ENCODE measurements around the gene DENND1C. TPM values are rescaled to one million over a fixed set of nuclear protein-coding genes. Genes with fewer than 3 reads are reported as not detected.
A peak's percentile ranks its signal among the peaks of the same experiment; 100 is the strongest.

Gene DENND1C
- polyA plus RNA-seq, 3 donors: 11.2 to 60.2 (median 20.5) TPM

DNA sequence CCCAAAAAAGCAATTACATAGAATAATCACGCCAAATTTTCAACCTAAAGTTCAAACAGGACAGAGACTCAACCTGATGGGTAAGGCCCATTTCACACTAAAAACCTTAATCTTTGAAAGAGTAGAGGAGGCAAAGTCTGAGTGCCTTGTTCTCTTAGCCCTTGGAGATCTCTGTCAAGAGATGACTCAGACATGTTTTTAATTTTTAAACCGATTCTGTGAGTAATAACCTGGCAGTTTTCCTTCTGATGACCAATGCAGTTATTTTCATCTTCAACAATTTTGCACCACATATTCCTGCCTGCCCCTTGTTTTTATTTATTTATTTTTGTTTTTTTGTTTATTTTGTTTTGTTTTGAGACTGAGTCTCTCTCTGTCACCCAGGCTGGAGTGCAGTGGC lies 37.7 kb upstream of the DENND1C start:
- intact Hi-C loops (cut with micrococcal nuclease): loop anchor here (10.0 kb wide), 1 partner anchor 246 kb away; the partner anchor contains the start of gene SH2D3A (in 2 of the 2)
- Histone ChIP-seq H3K4me1 (ENCODE audit: control insufficient read depth in 1 of 2, insufficient read depth in 2 of 2, low read length in 2 of 2) (peaks cover 27 to 39% of the 10 kb centered on the region in 2 donors), H3K9ac (ENCODE audit: insufficient read depth, low read length, poor library complexity, severe bottlenecking) (no peak overlapping the region), H3K36me3 (replicated peaks in 1 of 2; ENCODE audit: control insufficient read depth in 1 of 2, insufficient read depth in 2 of 2, low read length in 2 of 2) (no peaks in the 10 kb centered on the region), H3K4me2 (replicated peaks; ENCODE audit: extremely low read depth, low read length, poor library complexity, severe bottlenecking) (no peak overlapping the region), H2AFZ (ENCODE audit: insufficient read depth, low read depth, low read length, poor library complexity, severe bottlenecking) (no peak overlapping the region), H3K4me3 (replicated peaks in 1 of 3; ENCODE audit: low read depth in 2 of 3, low read length in 3 of 3) (no peak overlapping the region), H3K9me3 (replicated peaks in 1 of 2; ENCODE audit: control insufficient read depth in 1 of 2, insufficient read depth in 1 of 2, low read length in 2 of 2) (no peaks in the 10 kb centered on the region), H3K79me2 (ENCODE audit: insufficient read depth, low read length) (no peaks in the 10 kb centered on the region), H3K27ac (ENCODE audit: low read depth in 1 of 2, low read length in 2 of 2) (no peak overlapping the region), H3K27me3 (ENCODE audit: control insufficient read depth in 2 of 2, insufficient read depth in 2 of 2, low read length in 2 of 2) (no peaks in the 10 kb centered on the region), H4K20me1 (ENCODE audit: insufficient read depth, low read length) (no peaks in the 10 kb centered on the region)
- TF ChIP-seq, protein P1, sequence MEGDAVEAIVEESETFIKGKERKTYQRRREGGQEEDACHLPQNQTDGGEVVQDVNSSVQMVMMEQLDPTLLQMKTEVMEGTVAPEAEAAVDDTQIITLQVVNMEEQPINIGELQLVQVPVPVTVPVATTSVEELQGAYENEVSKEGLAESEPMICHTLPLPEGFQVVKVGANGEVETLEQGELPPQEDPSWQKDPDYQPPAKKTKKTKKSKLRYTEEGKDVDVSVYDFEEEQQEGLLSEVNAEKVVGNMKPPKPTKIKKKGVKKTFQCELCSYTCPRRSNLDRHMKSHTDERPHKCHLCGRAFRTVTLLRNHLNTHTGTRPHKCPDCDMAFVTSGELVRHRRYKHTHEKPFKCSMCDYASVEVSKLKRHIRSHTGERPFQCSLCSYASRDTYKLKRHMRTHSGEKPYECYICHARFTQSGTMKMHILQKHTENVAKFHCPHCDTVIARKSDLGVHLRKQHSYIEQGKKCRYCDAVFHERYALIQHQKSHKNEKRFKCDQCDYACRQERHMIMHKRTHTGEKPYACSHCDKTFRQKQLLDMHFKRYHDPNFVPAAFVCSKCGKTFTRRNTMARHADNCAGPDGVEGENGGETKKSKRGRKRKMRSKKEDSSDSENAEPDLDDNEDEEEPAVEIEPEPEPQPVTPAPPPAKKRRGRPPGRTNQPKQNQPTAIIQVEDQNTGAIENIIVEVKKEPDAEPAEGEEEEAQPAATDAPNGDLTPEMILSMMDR (IDR thresholded peaks at IDR 0.05): no peak
- Mint-ChIP-seq H3K27me3 (ENCODE audit: low read depth in 3 of 3) (peaks cover 5 to 29% (median 18%) of the 10 kb centered on the region in 3 donors), H3K4me3 (peak overlapping the region in 1 of 2 donors; percentile 44), H3K9me3 (peaks cover 0 to 4% (median 1%) of the 10 kb centered on the region in 7 donors), H3K27ac (no peak overlapping the region), H3K4me1 (peaks cover 34% of the 10 kb centered on the region), H3K36me3 (no peaks in the 10 kb centered on the region)
- DNase-seq: no peak
- WGBS (ENCODE audit: insufficient coverage): no CpG with 5 or more reads among the region's 2 CpGs

DNA sequence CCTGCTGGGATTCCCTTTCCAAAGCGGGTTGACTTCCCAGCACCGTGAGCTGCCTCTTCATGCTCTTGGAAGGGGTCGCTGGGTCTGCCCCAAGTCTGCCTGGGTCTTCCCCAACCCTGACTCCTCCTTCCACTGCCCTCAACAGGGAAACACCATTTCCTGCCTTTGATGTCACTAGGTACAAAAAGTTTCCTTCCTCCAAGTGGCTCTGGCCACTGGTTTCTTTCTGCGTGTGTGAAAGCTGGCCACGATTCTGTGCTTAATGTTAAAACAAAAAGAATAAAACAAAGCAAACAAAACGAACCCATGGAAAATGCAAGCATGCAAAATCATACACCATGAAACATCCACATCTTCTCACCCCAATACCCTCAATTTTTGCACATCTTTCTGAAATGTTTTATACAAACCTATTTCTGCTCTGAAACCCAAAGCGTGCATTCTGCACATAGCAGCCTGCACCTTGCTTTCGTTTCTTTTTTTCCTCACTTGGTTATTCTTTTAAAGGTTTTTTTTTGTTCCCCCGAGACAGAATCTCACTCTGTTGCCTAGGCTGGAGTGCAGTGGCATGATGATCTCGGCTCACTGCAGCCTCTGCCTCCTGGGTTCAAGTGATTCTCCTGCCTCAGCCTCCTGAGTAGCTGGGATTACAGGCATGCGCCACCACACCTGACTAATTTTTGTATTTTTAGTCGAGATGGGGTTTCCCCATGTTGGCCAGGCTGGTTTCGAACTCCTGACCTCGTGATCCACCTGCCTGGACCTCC lies 36.7 kb upstream of the DENND1C start:
- intact Hi-C loops (cut with micrococcal nuclease): loop anchor here (10.0 kb wide), 1 partner anchor 246 kb away; the partner anchor contains the start of gene SH2D3A (in 2 of the 2)
- Histone ChIP-seq H2AFZ (ENCODE audit: insufficient read depth, low read depth, low read length, poor library complexity, severe bottlenecking) (peak overlapping the region; percentile 50), H3K36me3 (replicated peaks in 1 of 2; ENCODE audit: control insufficient read depth in 1 of 2, insufficient read depth in 2 of 2, low read length in 2 of 2) (no peaks in the 10 kb centered on the region), H3K27ac (ENCODE audit: low read depth in 1 of 2, low read length in 2 of 2) (no peak overlapping the region), H3K4me2 (replicated peaks; ENCODE audit: extremely low read depth, low read length, poor library complexity, severe bottlenecking) (no peak overlapping the region), H3K9ac (ENCODE audit: insufficient read depth, low read length, poor library complexity, severe bottlenecking) (no peak overlapping the region), H3K4me3 (replicated peaks in 1 of 3; ENCODE audit: low read depth in 2 of 3, low read length in 3 of 3) (no peak overlapping the region), H3K4me1 (ENCODE audit: control insufficient read depth in 1 of 2, insufficient read depth in 2 of 2, low read length in 2 of 2) (peaks cover 27 to 39% of the 10 kb centered on the region in 2 donors), H4K20me1 (ENCODE audit: insufficient read depth, low read length) (no peaks in the 10 kb centered on the region), H3K27me3 (ENCODE audit: control insufficient read depth in 2 of 2, insufficient read depth in 2 of 2, low read length in 2 of 2) (no peaks in the 10 kb centered on the region), H3K9me3 (replicated peaks in 1 of 2; ENCODE audit: control insufficient read depth in 1 of 2, insufficient read depth in 1 of 2, low read length in 2 of 2) (no peaks in the 10 kb centered on the region), H3K79me2 (ENCODE audit: insufficient read depth, low read length) (no peaks in the 10 kb centered on the region)
- H3K27me3 Mint-ChIP-seq (ENCODE audit: low read depth in 3 of 3): peaks cover 5 to 27% (median 18%) of the 10 kb centered on the region in 3 donors
- peaks cover 34% of the 10 kb centered on the region for H3K4me1 Mint-ChIP-seq
- peak overlapping the region in 1 of 2 donors; percentile 44 for H3K4me3 Mint-ChIP-seq
- no peaks in the 10 kb centered on the region for H3K36me3 Mint-ChIP-seq
- 29% methylated on average over 8 of the region's 14 CpGs for WGBS (ENCODE audit: insufficient coverage)
- peaks cover 0 to 4% (median 1%) of the 10 kb centered on the region in 7 donors for H3K9me3 Mint-ChIP-seq
- peak overlapping the region in 1 of 7 donors; percentile 21 for H3K27ac Mint-ChIP-seq
- peak in 1 of 3 donors; percentile 55 for DNase-seq
- TF ChIP-seq, protein P1 (IDR thresholded peaks at IDR 0.05): no peak

Measured in CD14-positive monocyte (primary cell).